Head of caudate nucleus (tissue), 42 donors: ENCODE data around the gene KRT4.

ENCODE experiments used
- DNase-seq, 42 donors: peaks; one replicate each; pipeline versions ENCODE4 v3.0.0 to v3.0.0-alpha.2; 2020 to 2021; ENCODE audit warnings: mixed read lengths in 7 of 42
- intact Hi-C: fragments of 100-400 bp; cut with DNase I; formaldehyde crosslinking; loops from one replicate; pipeline ENCODE4 v1.15.0; 2022

The KRT4 gene

GRCh38 chr12:52824741-52825410 is 11.0 kb upstream of the KRT4 start:
- intact Hi-C loops: no loop called here
- no peak for DNase-seq

GRCh38 chr12:52823761-52824450 is 10.0 kb upstream of the KRT4 start:
- no peak for DNase-seq
- intact Hi-C loops: no loop called here

GRCh38 chr12:52822771-52823510 is 9.0 kb upstream of the KRT4 start:
- intact Hi-C loops: no loop called here
- no peak for DNase-seq

GRCh38 chr12:52821826-52822660 is 8.1 kb upstream of the KRT4 start:
- no peak for DNase-seq
- intact Hi-C loops: no loop called here

GRCh38 chr12:52821071-52821730 is 7.3 kb upstream of the KRT4 start:
- intact Hi-C loops: no loop called here
- no peak for DNase-seq

- intact Hi-C loops: no loop called here
- DNase-seq: no peak
Observed at GRCh38 chr12:52820521-52820920, 6.6 kb upstream of the KRT4 start.

GRCh38 chr12:52819731-52820510 is 6.0 kb upstream of the KRT4 start:
- intact Hi-C loops: no loop called here
- DNase-seq: no peak

- DNase-seq: no peak
- intact Hi-C loops: no loop called here
Observed at GRCh38 chr12:52818887-52819420, 5.0 kb upstream of the KRT4 start.

GRCh38 chr12:52818388-52818787 is 4.5 kb upstream of the KRT4 start:
- intact Hi-C loops: no loop called here
- no peak for DNase-seq

GRCh38 chr12:52817699-52818238 is 3.9 kb upstream of the KRT4 start:
- intact Hi-C loops: no loop called here
- no peak for DNase-seq

GRCh38 chr12:52817003-52817698 is 3.2 kb upstream of the KRT4 start:
- intact Hi-C loops: no loop called here
- no peak for DNase-seq

- intact Hi-C loops: no loop called here
- DNase-seq: no peak
Observed at GRCh38 chr12:52815676-52816588, 2.0 kb upstream of the KRT4 start.

GRCh38 chr12:52815161-52815560 is 1.2 kb upstream of the KRT4 start:
- intact Hi-C loops: no loop called here
- DNase-seq: no peak

- intact Hi-C loops: no loop called here
- no peak for DNase-seq
Observed at GRCh38 chr12:52814710-52815155, 817 bp upstream of the KRT4 start.

- intact Hi-C loops: no loop called here
- no peak for DNase-seq
Observed at GRCh38 chr12:52813203-52813819, 605 bp downstream of the KRT4 start.

- DNase-seq: no peak
- intact Hi-C loops: no loop called here
Observed at GRCh38 chr12:52812749-52813148, 1.2 kb downstream of the KRT4 start.
